ENCODE results near the gene ASB8.

The ASB8 gene

GRCh38 chr12:48194799-48195201 is 37.5 kb upstream of the ASB8 start:
- Histone ChIP-seq H3K4me3 (ENCODE audit: extremely low read depth, insufficient read depth, low read length, poor library complexity, severe bottlenecking) (no peak overlapping the region), H3K27ac (ENCODE audit: low read depth, low read length, severe bottlenecking) (peak overlapping the region; percentile 11), H3K9me3 (ENCODE audit: control insufficient read depth, low read length) (no peaks in the 10 kb centered on the region), H3K4me1 (ENCODE audit: control insufficient read depth, insufficient read depth, low read length, poor library complexity, severe bottlenecking) (peaks cover 6% of the 10 kb centered on the region), H3K36me3 (ENCODE audit: control insufficient read depth, insufficient read depth, low read length) (no peaks in the 10 kb centered on the region)
- WGBS, 2 experiments (ENCODE audit: insufficient coverage in 2 of 2) = 60 to 63% methylated on average over 1 of the region's 1 CpG

- H3K36me3 ChIP-seq (ENCODE audit: control insufficient read depth, insufficient read depth, low read length) = no peaks in the 10 kb centered on the region
- no peaks in the 10 kb centered on the region for H3K9me3 ChIP-seq (ENCODE audit: control insufficient read depth, low read length)
- WGBS, 2 experiments (ENCODE audit: insufficient coverage in 2 of 2) = 83 to 88% methylated on average over 2 of the region's 2 CpGs
- H3K4me3 ChIP-seq (ENCODE audit: extremely low read depth, insufficient read depth, low read length, poor library complexity, severe bottlenecking) = no peak overlapping the region
- H3K4me1 ChIP-seq (ENCODE audit: control insufficient read depth, insufficient read depth, low read length, poor library complexity, severe bottlenecking) = peaks cover 6% of the 10 kb centered on the region
- H3K27ac ChIP-seq (ENCODE audit: low read depth, low read length, severe bottlenecking) = no peak overlapping the region
Observed at GRCh38 chr12:48193623-48194022, 36.3 kb upstream of the ASB8 start.

GRCh38 chr12:48192861-48193260 is 35.5 kb upstream of the ASB8 start:
- WGBS, 2 experiments (ENCODE audit: insufficient coverage in 2 of 2) = 100% methylated on average over 1 of the region's 1 CpG; no CpG with 5 or more reads in 1 of the 2 experiments
- H3K4me1 ChIP-seq (ENCODE audit: control insufficient read depth, insufficient read depth, low read length, poor library complexity, severe bottlenecking) = peaks cover 6% of the 10 kb centered on the region
- no peaks in the 10 kb centered on the region for H3K9me3 ChIP-seq (ENCODE audit: control insufficient read depth, low read length)
- no peak overlapping the region for H3K4me3 ChIP-seq (ENCODE audit: extremely low read depth, insufficient read depth, low read length, poor library complexity, severe bottlenecking)
- H3K36me3 ChIP-seq (ENCODE audit: control insufficient read depth, insufficient read depth, low read length) = no peaks in the 10 kb centered on the region
- no peak overlapping the region for H3K27ac ChIP-seq (ENCODE audit: low read depth, low read length, severe bottlenecking)

- peaks cover 6% of the 10 kb centered on the region for H3K4me1 ChIP-seq (ENCODE audit: control insufficient read depth, insufficient read depth, low read length, poor library complexity, severe bottlenecking)
- H3K36me3 ChIP-seq (ENCODE audit: control insufficient read depth, insufficient read depth, low read length) = no peaks in the 10 kb centered on the region
- H3K4me3 ChIP-seq (ENCODE audit: extremely low read depth, insufficient read depth, low read length, poor library complexity, severe bottlenecking) = no peak overlapping the region
- H3K9me3 ChIP-seq (ENCODE audit: control insufficient read depth, low read length) = no peaks in the 10 kb centered on the region
- no peak overlapping the region for H3K27ac ChIP-seq (ENCODE audit: low read depth, low read length, severe bottlenecking)
Observed at GRCh38 chr12:48191096-48191495, 33.8 kb upstream of the ASB8 start.

GRCh38 chr12:48189331-48190125 is 32.2 kb upstream of the ASB8 start:
- no peaks in the 10 kb centered on the region for H3K4me1 ChIP-seq (ENCODE audit: control insufficient read depth, insufficient read depth, low read length, poor library complexity, severe bottlenecking)
- H3K27ac ChIP-seq (ENCODE audit: low read depth, low read length, severe bottlenecking) = no peak overlapping the region
- no peak overlapping the region for H3K4me3 ChIP-seq (ENCODE audit: extremely low read depth, insufficient read depth, low read length, poor library complexity, severe bottlenecking)
- no peaks in the 10 kb centered on the region for H3K36me3 ChIP-seq (ENCODE audit: control insufficient read depth, insufficient read depth, low read length)
- 67 to 80% methylated on average over 1 to 5 of the region's 6 CpGs for WGBS, 2 experiments (ENCODE audit: insufficient coverage in 2 of 2)
- no peaks in the 10 kb centered on the region for H3K9me3 ChIP-seq (ENCODE audit: control insufficient read depth, low read length)

GRCh38 chr12:48187916-48188695 is 30.8 kb upstream of the ASB8 start:
- 81 to 86% methylated on average over 4 to 7 of the region's 10 CpGs for WGBS, 2 experiments (ENCODE audit: insufficient coverage in 2 of 2)
- Histone ChIP-seq H3K9me3 (ENCODE audit: control insufficient read depth, low read length) (no peaks in the 10 kb centered on the region), H3K36me3 (ENCODE audit: control insufficient read depth, insufficient read depth, low read length) (no peaks in the 10 kb centered on the region), H3K4me1 (ENCODE audit: control insufficient read depth, insufficient read depth, low read length, poor library complexity, severe bottlenecking) (no peaks in the 10 kb centered on the region), H3K4me3 (ENCODE audit: extremely low read depth, insufficient read depth, low read length, poor library complexity, severe bottlenecking) (no peak overlapping the region), H3K27ac (ENCODE audit: low read depth, low read length, severe bottlenecking) (no peak overlapping the region)

- Histone ChIP-seq H3K9me3 (ENCODE audit: control insufficient read depth, low read length) (no peaks in the 10 kb centered on the region), H3K27ac (ENCODE audit: low read depth, low read length, severe bottlenecking) (no peak overlapping the region), H3K36me3 (ENCODE audit: control insufficient read depth, insufficient read depth, low read length) (no peaks in the 10 kb centered on the region), H3K4me3 (ENCODE audit: extremely low read depth, insufficient read depth, low read length, poor library complexity, severe bottlenecking) (peak overlapping the region; percentile 56), H3K4me1 (ENCODE audit: control insufficient read depth, insufficient read depth, low read length, poor library complexity, severe bottlenecking) (peaks cover 8% of the 10 kb centered on the region)
- 44 to 58% methylated on average over 7 to 8 of the region's 10 CpGs for WGBS, 2 experiments (ENCODE audit: insufficient coverage in 2 of 2)
Observed at GRCh38 chr12:48185181-48185919, 28.0 kb upstream of the ASB8 start.

- Histone ChIP-seq H3K9me3 (ENCODE audit: control insufficient read depth, low read length) (no peaks in the 10 kb centered on the region), H3K4me3 (ENCODE audit: extremely low read depth, insufficient read depth, low read length, poor library complexity, severe bottlenecking) (peak overlapping the region; percentile 56), H3K4me1 (ENCODE audit: control insufficient read depth, insufficient read depth, low read length, poor library complexity, severe bottlenecking) (peaks cover 8% of the 10 kb centered on the region), H3K27ac (ENCODE audit: low read depth, low read length, severe bottlenecking) (no peak overlapping the region), H3K36me3 (ENCODE audit: control insufficient read depth, insufficient read depth, low read length) (no peaks in the 10 kb centered on the region)
- 17 to 24% methylated on average over 12 to 19 of the region's 20 CpGs for WGBS, 2 experiments (ENCODE audit: insufficient coverage in 2 of 2)
Observed at GRCh38 chr12:48184549-48184922, 27.2 kb upstream of the ASB8 start.

GRCh38 chr12:48183876-48184548 is 26.7 kb upstream of the ASB8 start:
- Histone ChIP-seq H3K4me3 (ENCODE audit: extremely low read depth, insufficient read depth, low read length, poor library complexity, severe bottlenecking) (peak overlapping the region; percentile 56), H3K36me3 (ENCODE audit: control insufficient read depth, insufficient read depth, low read length) (no peaks in the 10 kb centered on the region), H3K9me3 (ENCODE audit: control insufficient read depth, low read length) (no peaks in the 10 kb centered on the region), H3K4me1 (ENCODE audit: control insufficient read depth, insufficient read depth, low read length, poor library complexity, severe bottlenecking) (peaks cover 8% of the 10 kb centered on the region), H3K27ac (ENCODE audit: low read depth, low read length, severe bottlenecking) (no peak overlapping the region)
- WGBS, 2 experiments (ENCODE audit: insufficient coverage in 2 of 2) = 9 to 12% methylated on average over 44 to 49 of the region's 61 CpGs

- 0% methylated on average over 53 to 58 of the region's 61 CpGs for WGBS, 2 experiments (ENCODE audit: insufficient coverage in 2 of 2)
- peak within 1 kb of the TSS; percentile 69 for H3K27ac ChIP-seq (ENCODE audit: low read depth, low read length, severe bottlenecking)
- H3K4me1 ChIP-seq (ENCODE audit: control insufficient read depth, insufficient read depth, low read length, poor library complexity, severe bottlenecking) = peaks cover 8% of the 10 kb centered on the region
- H3K36me3 ChIP-seq (ENCODE audit: control insufficient read depth, insufficient read depth, low read length) = no peaks in the 10 kb centered on the region
- peak within 1 kb of the TSS; percentile 56 for H3K4me3 ChIP-seq (ENCODE audit: extremely low read depth, insufficient read depth, low read length, poor library complexity, severe bottlenecking)
- no peaks in the 10 kb centered on the region for H3K9me3 ChIP-seq (ENCODE audit: control insufficient read depth, low read length)
Observed at GRCh38 chr12:48183091-48183875, 26.0 kb upstream of the ASB8 start, which contains the start of gene CCDC184. CCDC184 (plus strand) TSS chr12:48183644; CDS start chr12:48184123, 479 bp downstream.

Data from mesodermal cell (in vitro differentiated cells).